Measurements from ENCODE around the gene DZIP1.

DNA sequence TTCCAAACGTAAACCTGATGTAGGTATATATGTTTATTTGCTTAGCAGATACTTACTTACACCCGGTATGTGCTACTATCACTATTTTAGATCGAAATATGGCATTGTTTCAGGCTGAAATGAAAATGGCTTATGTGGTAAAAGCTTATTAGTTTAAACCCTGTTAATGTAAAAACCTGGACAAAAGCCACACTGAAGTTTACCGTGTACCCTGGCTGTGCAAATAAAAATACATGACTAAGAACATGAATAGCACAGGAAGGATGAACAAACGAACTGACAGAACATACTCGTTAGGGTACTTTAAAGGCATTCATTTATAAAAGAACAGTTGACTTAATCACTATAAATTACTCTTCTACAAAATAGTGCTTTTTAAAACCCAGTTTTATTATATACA is 85.4 kb downstream of the DZIP1 start:
- TF ChIP-seq POLR2A (IDR thresholded peaks at IDR 0.05; ENCODE audit: low read length) (no peak), ZNF302 (CRISPR knock-in tag; IDR thresholded peaks at IDR 0.05) (no peak), RFX5 (IDR thresholded peaks at IDR 0.05) (no peak)
- TF ChIP-seq, protein P1, sequence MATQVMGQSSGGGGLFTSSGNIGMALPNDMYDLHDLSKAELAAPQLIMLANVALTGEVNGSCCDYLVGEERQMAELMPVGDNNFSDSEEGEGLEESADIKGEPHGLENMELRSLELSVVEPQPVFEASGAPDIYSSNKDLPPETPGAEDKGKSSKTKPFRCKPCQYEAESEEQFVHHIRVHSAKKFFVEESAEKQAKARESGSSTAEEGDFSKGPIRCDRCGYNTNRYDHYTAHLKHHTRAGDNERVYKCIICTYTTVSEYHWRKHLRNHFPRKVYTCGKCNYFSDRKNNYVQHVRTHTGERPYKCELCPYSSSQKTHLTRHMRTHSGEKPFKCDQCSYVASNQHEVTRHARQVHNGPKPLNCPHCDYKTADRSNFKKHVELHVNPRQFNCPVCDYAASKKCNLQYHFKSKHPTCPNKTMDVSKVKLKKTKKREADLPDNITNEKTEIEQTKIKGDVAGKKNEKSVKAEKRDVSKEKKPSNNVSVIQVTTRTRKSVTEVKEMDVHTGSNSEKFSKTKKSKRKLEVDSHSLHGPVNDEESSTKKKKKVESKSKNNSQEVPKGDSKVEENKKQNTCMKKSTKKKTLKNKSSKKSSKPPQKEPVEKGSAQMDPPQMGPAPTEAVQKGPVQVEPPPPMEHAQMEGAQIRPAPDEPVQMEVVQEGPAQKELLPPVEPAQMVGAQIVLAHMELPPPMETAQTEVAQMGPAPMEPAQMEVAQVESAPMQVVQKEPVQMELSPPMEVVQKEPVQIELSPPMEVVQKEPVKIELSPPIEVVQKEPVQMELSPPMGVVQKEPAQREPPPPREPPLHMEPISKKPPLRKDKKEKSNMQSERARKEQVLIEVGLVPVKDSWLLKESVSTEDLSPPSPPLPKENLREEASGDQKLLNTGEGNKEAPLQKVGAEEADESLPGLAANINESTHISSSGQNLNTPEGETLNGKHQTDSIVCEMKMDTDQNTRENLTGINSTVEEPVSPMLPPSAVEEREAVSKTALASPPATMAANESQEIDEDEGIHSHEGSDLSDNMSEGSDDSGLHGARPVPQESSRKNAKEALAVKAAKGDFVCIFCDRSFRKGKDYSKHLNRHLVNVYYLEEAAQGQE (IDR thresholded peaks at IDR 0.05) = no peak

All from A549 (cell line).